DND-41 (cell line): ENCODE data around the gene INKA1.

Source experiments
- ATAC-seq: fragments of 200-7000 bp; cut with Tn5 transposase; 3 replicates; pipeline ENCODE4 v1.9.1; 2021; ENCODE audit warnings: low read depth; ENCODE audit not compliant: insufficient read depth
- DNase-seq: peaks from one replicate; pipeline ENCODE4 v3.0.0-alpha.2; 2020
- H2AFZ ChIP-seq: 2 replicates; pipeline ENCODE4 v1.6.0; 2012; ENCODE audit warnings: low read depth, low read length
- H3K27ac ChIP-seq: 2 replicates; pipeline ENCODE4 v1.5.1; 2012; ENCODE audit warnings: low read length, inconsistent platforms
- H3K27me3 ChIP-seq: fragments of 200-600 bp; sonication (generic); 2 replicates; pipeline ENCODE4 v1.6.0; 2012; ENCODE audit warnings: low read length, mild to moderate bottlenecking, inconsistent platforms; ENCODE audit not compliant: insufficient read depth, poor library complexity
- H3K36me3 ChIP-seq: 2 replicates; pipeline ENCODE4 v1.5.1; 2012; ENCODE audit warnings: low read length, inconsistent platforms; ENCODE audit not compliant: insufficient read depth
- H3K4me1 ChIP-seq: 2 replicates; pipeline ENCODE4 v1.5.1; 2012; ENCODE audit warnings: mild to moderate bottlenecking, low read length; ENCODE audit not compliant: insufficient read depth
- H3K4me2 ChIP-seq: 2 replicates; pipeline ENCODE4 v1.6.0; 2012; ENCODE audit warnings: mild to moderate bottlenecking, moderate library complexity, low read length, inconsistent platforms; ENCODE audit not compliant: insufficient read depth
- H3K4me3 ChIP-seq, 2 experiments: fragments of 200-600 bp in 1 of 2; shearing (Covaris generic) in 1 of 2; 2 replicates each; pipeline ENCODE4 v1.5.1; 2012 to 2016; ENCODE audit warnings: inconsistent platforms in 2 of 2, low read length in 2 of 2, mild to moderate bottlenecking in 2 of 2, low read depth in 1 of 2, moderate library complexity in 1 of 2
- H3K79me2 ChIP-seq: 2 replicates; pipeline ENCODE4 v1.6.0; 2012; ENCODE audit warnings: low read length, inconsistent platforms; ENCODE audit not compliant: insufficient read depth
- H3K9ac ChIP-seq: 2 replicates; pipeline ENCODE4 v1.6.0; 2012; ENCODE audit warnings: low read depth, mild to moderate bottlenecking, inconsistent platforms, low read length, moderate library complexity
- H3K9me3 ChIP-seq: 2 replicates; pipeline ENCODE4 v1.5.1; 2012; ENCODE audit warnings: low read length, moderate library complexity, mild to moderate bottlenecking, inconsistent platforms; ENCODE audit not compliant: insufficient read depth, severe bottlenecking
- H4K20me1 ChIP-seq: 2 replicates; pipeline ENCODE4 v1.6.0; 2012; ENCODE audit warnings: low read length; ENCODE audit not compliant: insufficient read depth
- CTCF ChIP-seq: IDR thresholded peaks from 2 replicates; pipeline ENCODE4 v1.5.1; 2012; ENCODE audit warnings: borderline replicate concordance, low read length, moderate library complexity, mild to moderate bottlenecking; ENCODE audit not compliant: poor library complexity, severe bottlenecking; ENCODE audit errors: extremely low read depth
- EZH2 ChIP-seq: IDR thresholded peaks from 3 replicates; pipeline ENCODE4 v1.6.1; 2012; ENCODE audit warnings: borderline replicate concordance, low read depth, mild to moderate bottlenecking, moderate library complexity, low read length, inconsistent platforms; ENCODE audit not compliant: severe bottlenecking

The INKA1 gene

DNA sequence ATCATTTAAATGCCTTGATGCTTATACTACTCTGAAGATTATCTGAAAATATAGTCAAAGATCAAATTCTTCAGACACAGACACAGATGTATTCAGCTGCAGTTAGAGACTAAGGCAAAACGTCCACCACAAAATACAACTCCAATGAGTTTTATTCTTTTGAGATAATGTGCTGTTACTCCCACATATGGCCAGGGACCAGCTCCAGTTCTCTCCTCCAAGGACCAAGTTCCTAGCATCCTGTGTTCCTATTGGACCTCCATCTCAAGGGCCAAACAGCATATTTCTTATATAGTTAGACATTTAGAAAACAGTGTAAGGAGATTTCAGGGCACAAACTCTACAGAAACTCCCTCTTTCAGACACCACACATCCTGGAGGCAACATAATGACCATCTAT, 43.8 kb upstream of the INKA1 start:
- Histone ChIP-seq H3K9ac (no peak overlapping the region), H3K27ac (no peak overlapping the region), H3K27me3 (no peaks in the 10 kb centered on the region), H3K4me2 (no peak overlapping the region), H3K9me3 (no peaks in the 10 kb centered on the region), H3K36me3 (peaks cover 3% of the 10 kb centered on the region; the same call in 1 of the 2 replicates), H4K20me1 (peaks cover 41% of the 10 kb centered on the region; the same call in 1 of the 2 replicates), H2AFZ (no peak overlapping the region), H3K79me2 (peaks cover 90% of the 10 kb centered on the region), H3K4me1 (no peaks in the 10 kb centered on the region), H3K4me3 (no peak overlapping the region)
- no peak for DNase-seq
- ATAC-seq = no peak
- TF ChIP-seq EZH2 (no peak), CTCF (no peak)

DNA sequence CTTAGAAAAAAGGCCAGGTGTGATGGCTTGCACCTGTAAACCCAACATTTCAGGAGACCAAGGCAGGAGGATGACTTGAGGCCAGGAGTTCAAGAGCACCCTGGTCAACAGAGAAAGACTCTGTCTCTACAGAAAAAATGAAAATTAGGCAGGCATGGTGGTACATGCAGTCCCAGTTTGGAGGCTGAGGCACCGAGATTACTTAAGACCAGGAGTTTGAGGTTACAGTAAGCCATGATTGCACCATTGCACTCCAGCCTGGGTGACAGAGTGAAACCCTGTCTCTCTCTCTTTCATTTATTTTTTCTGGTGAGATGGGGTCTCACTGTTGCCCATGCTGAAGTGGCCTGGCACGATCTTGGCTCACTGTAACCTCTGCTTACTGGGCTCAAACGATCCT, 41.4 kb upstream of the INKA1 start:
- Histone ChIP-seq H3K4me3 (no peak overlapping the region), H3K36me3 (peaks cover 12% of the 10 kb centered on the region), H4K20me1 (peaks cover 32% of the 10 kb centered on the region), H3K4me1 (no peaks in the 10 kb centered on the region), H3K79me2 (peaks cover 89% of the 10 kb centered on the region), H2AFZ (no peak overlapping the region), H3K4me2 (no peak overlapping the region), H3K9me3 (no peaks in the 10 kb centered on the region), H3K9ac (no peak overlapping the region), H3K27me3 (no peaks in the 10 kb centered on the region), H3K27ac (no peak overlapping the region)
- DNase-seq (no peak), ATAC-seq (no peak)
- no peak for TF ChIP-seq CTCF
- no peak for TF ChIP-seq EZH2

DNA sequence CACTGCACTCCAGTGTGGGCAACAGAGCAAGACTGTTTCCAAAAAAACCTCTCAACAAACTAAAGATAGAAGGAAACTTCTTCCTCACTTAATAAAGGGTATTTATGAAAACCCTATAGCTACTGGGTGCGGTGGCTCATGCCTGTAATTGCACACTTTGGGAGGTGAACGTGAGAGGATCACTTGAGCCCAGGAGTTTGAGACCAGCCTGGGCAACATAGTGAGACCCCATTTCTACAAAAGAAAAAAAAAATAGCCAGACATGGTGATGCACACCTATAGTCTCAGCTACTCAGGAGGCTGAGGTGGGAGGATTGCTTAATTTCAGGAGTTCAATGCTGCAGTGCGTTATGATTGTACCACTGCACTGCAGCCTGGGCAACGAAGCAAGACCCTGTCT, 39.1 kb upstream of the INKA1 start:
- peaks cover 89% of the 10 kb centered on the region for H3K79me2 ChIP-seq
- no peak for DNase-seq
- no peak for ATAC-seq
- H3K27ac ChIP-seq = no peak overlapping the region
- H2AFZ ChIP-seq = no peak overlapping the region
- no peaks in the 10 kb centered on the region for H3K9me3 ChIP-seq
- no peak overlapping the region for H3K4me3 ChIP-seq
- no peak overlapping the region for H3K9ac ChIP-seq
- H3K4me2 ChIP-seq = no peak overlapping the region
- peaks cover 12% of the 10 kb centered on the region for H3K36me3 ChIP-seq
- H4K20me1 ChIP-seq = peaks cover 27% of the 10 kb centered on the region
- H3K27me3 ChIP-seq = no peaks in the 10 kb centered on the region
- no peak for TF ChIP-seq EZH2
- no peak for TF ChIP-seq CTCF
- no peaks in the 10 kb centered on the region for H3K4me1 ChIP-seq
